Activated T-cell treated with anti-CD3 and anti-CD28 coated beads, Interleukin-2, amount 50 U/mL, for 4 hours (primary cell): ENCODE measurements around the gene TOMM7. TPM values are rescaled to one million over a fixed set of nuclear protein-coding genes. Genes with fewer than 3 reads are reported as not detected.
A peak's percentile ranks its signal among the peaks of the same experiment; 100 is the strongest.
"Not testable (repeated sequence)": the region's sequence is repeated elsewhere in the genome, so short reads cannot be mapped to it uniquely, and the experiment has no call there.

Experiments
- ATAC-seq, 2 donors: fragments of 200-7000 bp; cut with Tn5 transposase; one replicate each; pipeline ENCODE4 v1.10.0; 2021
- DNase-seq: peaks from one replicate; pipeline ENCODE4 v3.0.0-alpha.2; 2020
- H3K27me3 Mint-ChIP-seq: one replicate; pipeline ENCODE4 v1.8.0; 2021; ENCODE audit warnings: low read depth, mixed read lengths
- H3K36me3 Mint-ChIP-seq: one replicate; pipeline ENCODE4 v1.8.0; 2022; ENCODE audit warnings: mixed read lengths; ENCODE audit not compliant: insufficient read depth
- H3K4me1 Mint-ChIP-seq: one replicate; pipeline ENCODE4 v1.8.0; 2021; ENCODE audit warnings: low read depth, mixed read lengths
- H3K4me3 Mint-ChIP-seq: one replicate; pipeline ENCODE4 v1.8.0; 2021; ENCODE audit warnings: mild to moderate bottlenecking, moderate library complexity, mixed read lengths
- H3K9me3 Mint-ChIP-seq: one replicate; pipeline ENCODE4 v1.8.0; 2021; ENCODE audit warnings: mixed read lengths
- total RNA-seq, 3 donors: library from RNA; stranded (reverse); gene quantifications; one replicate each; pipeline ENCODE4 v1.2.1, GENCODE V29; 2021

TOMM7 gene
- total RNA-seq, 3 donors from 2014 or later = 225 to 255 (median 244) TPM

DNA sequence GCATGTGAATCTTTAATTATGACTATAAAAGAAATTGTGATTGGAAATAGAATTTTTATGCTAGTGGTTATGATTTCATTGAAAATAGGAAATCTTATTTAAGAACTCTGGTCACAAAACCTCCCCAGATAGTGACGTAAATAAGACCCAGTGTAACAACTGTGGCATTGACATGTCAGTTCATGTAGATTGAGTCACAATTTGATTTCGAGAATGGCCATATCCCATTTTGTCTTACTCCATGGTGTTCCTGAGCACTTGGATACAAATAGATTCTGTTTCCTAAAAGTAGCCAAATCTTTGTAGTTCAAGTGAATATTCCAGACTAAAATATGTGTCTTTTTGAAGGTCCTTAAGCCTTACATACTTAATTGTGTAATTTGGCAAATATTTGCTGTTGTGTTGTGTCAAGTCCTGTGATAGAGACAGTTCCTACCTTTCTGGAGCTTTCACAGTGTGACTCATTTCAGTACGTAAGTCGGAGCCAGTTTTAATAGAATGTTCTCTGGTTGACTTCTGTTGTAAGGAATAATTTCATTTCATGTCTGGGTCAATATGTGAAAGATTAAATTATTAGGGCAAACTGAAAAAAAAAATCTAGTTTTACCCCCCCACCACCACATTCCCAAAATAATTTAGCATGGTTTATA is 37.1 kb upstream of the TOMM7 start:
- peaks cover 48% of the 10 kb centered on the region for H3K36me3 Mint-ChIP-seq
- DNase-seq (no peak), ATAC-seq (no peak)
- H3K27me3 Mint-ChIP-seq = no peaks in the 10 kb centered on the region
- no peak overlapping the region for H3K4me3 Mint-ChIP-seq
- no peaks in the 10 kb centered on the region for H3K9me3 Mint-ChIP-seq
- peaks cover 39% of the 10 kb centered on the region for H3K4me1 Mint-ChIP-seq

DNA sequence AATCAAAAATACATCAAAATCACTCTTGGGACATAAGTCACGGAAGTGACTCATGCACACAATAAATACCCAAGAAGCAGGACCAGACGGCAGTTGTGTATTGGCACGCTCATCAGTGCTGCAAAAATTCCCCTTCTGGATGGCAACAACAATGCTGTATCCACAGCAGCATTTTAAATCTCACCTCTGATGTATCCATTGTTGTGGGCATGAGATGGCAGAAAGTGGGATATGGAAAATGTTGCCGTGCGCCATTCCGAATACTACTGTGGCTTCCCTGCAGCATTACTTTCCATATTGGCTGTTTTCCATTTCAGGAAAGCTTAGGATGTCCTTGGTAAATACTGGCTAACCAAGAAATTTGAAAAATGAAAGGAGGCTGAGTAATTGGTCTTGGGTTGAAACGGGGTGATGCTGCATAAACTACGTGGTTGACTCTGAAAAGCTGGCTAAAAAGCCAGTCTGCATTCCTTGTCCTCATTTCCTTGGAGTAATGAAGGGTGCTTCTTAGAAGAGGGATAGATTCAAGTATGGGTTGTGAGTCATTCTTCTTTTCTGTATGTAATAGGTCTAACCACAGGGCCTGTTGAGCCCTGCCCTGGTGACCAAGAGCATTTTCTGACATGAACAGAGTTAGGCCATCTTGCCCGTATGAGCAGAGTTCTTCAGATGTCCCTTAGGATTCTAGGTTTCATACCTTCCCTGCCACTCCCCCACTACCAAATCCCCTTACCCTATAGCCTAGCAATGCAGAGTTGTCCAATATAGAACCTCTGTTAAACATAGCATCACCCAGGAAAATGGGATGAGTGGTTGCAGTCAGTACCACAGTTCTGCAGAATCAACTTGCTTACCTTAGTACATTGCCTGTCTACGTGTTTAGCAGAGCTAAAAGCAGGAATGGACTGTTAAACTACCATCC is 36.3 kb upstream of the TOMM7 start:
- Mint-ChIP-seq H3K9me3 (no peaks in the 10 kb centered on the region), H3K4me3 (peak overlapping the region; percentile 13), H3K4me1 (peaks cover 37% of the 10 kb centered on the region), H3K27me3 (no peaks in the 10 kb centered on the region), H3K36me3 (peaks cover 44% of the 10 kb centered on the region)
- ATAC-seq (no peak), DNase-seq (no peak)

DNA sequence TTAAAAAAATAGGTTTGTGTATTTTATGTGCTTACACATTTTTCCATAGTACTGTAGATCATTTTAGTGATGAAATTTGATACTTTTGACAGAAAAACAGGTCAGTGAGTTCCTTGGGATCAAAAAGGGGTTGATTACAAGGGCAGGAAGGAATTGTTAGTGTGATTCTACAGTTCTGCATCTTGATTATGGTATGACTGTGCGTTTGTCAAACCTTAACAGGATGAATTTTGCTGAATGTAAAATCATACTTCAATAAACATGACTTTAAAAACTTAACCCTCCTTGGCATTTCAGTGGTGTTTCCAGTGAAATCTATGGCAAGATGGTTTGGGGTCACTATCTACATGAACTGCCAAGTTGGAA is 35.6 kb upstream of the TOMM7 start:
- peak overlapping the region; percentile 13 for H3K4me3 Mint-ChIP-seq
- ATAC-seq (no peak), DNase-seq (no peak)
- H3K27me3 Mint-ChIP-seq = no peaks in the 10 kb centered on the region
- no peaks in the 10 kb centered on the region for H3K9me3 Mint-ChIP-seq
- peaks cover 41% of the 10 kb centered on the region for H3K4me1 Mint-ChIP-seq
- H3K36me3 Mint-ChIP-seq = peaks cover 44% of the 10 kb centered on the region

DNA sequence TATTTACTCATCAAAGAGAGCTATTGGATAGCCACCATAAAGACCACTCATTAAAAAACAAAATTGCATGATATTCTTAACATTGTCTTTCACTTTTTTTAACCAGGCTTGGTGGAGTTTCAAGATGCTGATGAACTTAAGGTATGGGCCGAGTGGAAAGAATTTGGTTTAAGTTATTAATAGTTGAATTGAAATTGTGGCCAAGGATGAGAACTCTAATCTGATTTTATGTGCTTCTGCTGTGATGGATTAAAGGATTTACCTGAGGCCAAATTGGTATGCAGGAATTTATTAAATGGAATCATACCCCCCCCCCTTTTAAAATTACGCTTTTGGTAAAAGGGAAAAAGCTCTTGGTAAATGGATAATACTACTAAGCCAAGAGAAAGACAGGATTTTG is 33.8 kb upstream of the TOMM7 start:
- no peak for ATAC-seq
- H3K36me3 Mint-ChIP-seq = peaks cover 41% of the 10 kb centered on the region
- H3K27me3 Mint-ChIP-seq = no peaks in the 10 kb centered on the region
- DNase-seq = no peak
- H3K4me1 Mint-ChIP-seq = peaks cover 43% of the 10 kb centered on the region
- H3K4me3 Mint-ChIP-seq = peak overlapping the region; percentile 97
- no peaks in the 10 kb centered on the region for H3K9me3 Mint-ChIP-seq

DNA sequence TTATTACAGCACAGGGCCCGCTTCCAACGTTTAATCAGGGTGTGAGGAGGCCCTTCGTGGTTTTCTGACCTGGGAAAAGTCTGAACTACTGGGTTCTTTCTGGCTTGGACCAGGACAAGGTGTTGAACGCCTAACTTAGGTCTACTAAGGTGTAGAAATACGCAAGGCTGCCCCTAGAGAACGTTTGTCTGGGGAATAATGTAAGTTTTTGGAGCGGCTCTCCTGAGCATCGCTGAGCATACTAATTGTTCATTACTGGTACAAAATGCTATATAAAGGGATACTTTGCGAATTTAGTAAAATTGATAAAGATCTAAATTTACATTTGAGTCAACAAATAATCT is 32.4 kb upstream of the TOMM7 start:
- peaks cover 2% of the 10 kb centered on the region for H3K27me3 Mint-ChIP-seq
- no peak for ATAC-seq
- DNase-seq = no peak
- H3K36me3 Mint-ChIP-seq = peaks cover 30% of the 10 kb centered on the region
- peaks cover 37% of the 10 kb centered on the region for H3K4me1 Mint-ChIP-seq
- H3K9me3 Mint-ChIP-seq = no peaks in the 10 kb centered on the region
- H3K4me3 Mint-ChIP-seq = peak overlapping the region; percentile 97

DNA sequence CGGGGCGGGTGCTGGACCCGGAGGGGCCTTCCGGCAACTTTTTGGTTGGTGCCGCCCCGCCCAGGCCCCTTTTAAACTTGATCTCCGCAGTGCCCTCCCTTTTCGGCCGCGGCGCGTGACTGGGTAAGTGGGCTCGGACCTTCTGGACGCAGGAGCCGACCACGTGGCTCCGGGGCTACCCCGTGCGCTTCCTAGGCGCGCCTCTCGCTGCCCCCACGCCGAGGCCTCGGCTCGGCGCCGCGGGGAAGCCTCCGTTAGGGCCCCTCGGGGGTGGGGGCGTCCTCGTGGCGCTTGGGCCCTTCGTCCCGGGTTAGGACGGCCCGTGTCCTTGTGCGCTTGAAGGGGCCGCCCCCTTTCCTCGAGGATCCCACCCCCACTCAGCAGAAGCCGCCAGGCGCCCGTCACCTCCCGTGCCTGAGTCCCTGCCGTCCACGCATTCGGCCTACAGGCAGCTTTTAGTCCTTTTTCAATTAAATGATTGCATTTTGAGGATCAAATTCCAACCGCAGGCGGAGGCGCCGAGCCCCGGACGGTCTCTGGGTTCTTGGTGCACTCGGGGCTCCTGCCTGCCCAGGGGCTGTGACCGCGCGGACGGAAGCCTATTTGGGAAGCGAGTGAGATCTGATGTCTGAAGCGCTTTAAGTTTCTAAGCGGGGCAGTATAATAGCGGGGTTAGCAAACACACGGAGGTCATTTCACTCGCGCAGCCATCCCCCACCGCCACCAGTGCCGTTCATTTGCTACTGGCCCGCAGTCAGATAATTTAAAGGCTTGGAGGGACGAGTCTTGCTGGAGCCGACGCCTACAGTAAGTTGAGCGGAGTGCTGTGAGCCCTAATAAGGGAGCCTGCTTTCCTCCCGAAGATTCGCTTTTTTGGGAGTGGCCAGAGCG is 31.8 kb upstream of the TOMM7 start:
- peak; percentile 75 for DNase-seq
- peak; percentile 78 to 85 for ATAC-seq
- Mint-ChIP-seq H3K4me1 (peaks cover 33% of the 10 kb centered on the region), H3K27me3 (peaks cover 2% of the 10 kb centered on the region), H3K36me3 (peaks cover 25% of the 10 kb centered on the region), H3K9me3 (no peaks in the 10 kb centered on the region), H3K4me3 (peak overlapping the region; percentile 97)

DNA sequence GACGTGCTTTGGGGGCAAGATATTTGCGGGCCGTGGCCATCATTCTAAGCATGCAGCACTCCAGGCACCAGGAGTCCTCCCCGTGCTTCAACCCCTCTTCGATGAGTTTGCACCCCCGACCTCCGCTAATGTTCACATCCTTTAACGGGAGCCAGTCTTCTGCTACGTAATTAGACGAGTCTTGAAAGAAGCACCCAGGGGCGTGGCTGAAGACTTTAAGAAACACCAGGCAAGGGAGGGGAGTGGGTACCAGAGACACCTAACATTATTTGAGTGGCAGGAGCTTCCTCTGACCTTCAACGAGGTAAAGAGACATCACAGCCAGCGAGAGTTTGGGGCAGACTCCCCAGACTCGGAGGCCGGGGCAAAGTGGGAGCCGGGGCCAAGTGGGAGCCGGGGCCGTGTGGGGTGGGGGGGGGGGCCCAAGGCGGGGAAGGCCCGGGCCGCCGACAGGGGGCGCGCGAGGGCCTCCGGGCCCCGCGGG is 31.1 kb upstream of the TOMM7 start:
- Mint-ChIP-seq H3K4me3 (peak overlapping the region; percentile 85), H3K4me1 (peaks cover 26% of the 10 kb centered on the region), H3K9me3 (no peaks in the 10 kb centered on the region), H3K36me3 (peaks cover 19% of the 10 kb centered on the region), H3K27me3 (peaks cover 2% of the 10 kb centered on the region)
- peak; percentile 63 to 65 for ATAC-seq
- DNase-seq = peak; percentile 51

DNA sequence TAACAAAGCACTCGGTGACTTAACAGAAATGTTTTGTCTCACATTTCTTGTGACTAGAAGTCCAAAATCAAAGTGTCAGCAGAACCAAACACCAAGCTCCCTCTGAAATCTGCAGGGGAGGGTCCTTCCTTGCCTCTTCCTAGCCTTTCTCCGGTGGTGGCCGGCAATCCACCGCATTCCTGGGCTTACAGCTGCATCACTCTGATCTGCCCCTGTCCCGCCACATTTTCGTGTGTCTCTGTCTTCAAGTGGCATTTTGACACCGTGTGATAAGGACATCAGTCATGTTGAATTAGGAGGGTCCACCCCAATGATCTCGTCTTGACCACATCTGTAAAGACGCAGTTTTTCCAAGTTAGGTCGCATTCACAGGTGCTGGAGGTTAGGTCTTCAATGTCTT is 30.5 kb upstream of the TOMM7 start:
- Mint-ChIP-seq H3K27me3 (peaks cover 5% of the 10 kb centered on the region), H3K4me3 (peak overlapping the region; percentile 85), H3K9me3 (no peaks in the 10 kb centered on the region), H3K4me1 (peaks cover 20% of the 10 kb centered on the region), H3K36me3 (peaks cover 13% of the 10 kb centered on the region)
- DNase-seq = no peak
- ATAC-seq = no peak

DNA sequence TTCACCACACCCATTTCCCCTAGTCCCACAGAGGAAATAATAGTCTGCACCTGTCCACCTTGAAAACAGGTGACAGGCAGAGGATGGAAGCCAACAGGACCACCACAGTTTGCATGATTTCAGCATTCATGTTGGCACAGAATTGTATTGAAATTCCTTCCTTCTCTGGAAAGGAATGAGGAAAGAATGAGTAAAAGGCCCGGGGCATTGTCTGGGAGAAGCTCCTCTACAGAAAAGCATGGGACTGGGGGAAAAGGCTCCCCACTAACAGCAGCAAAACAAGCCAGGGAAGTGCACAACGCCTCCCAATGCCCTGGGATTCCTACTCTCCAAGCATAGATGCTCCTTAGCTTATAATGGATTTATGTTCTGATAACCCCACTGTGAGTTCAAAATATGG is 28.5 kb upstream of the TOMM7 start:
- H3K4me1 Mint-ChIP-seq = peaks cover 10% of the 10 kb centered on the region
- DNase-seq (no peak), ATAC-seq (no peak)
- H3K27me3 Mint-ChIP-seq = peaks cover 5% of the 10 kb centered on the region
- peaks cover 5% of the 10 kb centered on the region for H3K36me3 Mint-ChIP-seq
- H3K4me3 Mint-ChIP-seq = no peak overlapping the region
- no peaks in the 10 kb centered on the region for H3K9me3 Mint-ChIP-seq

DNA sequence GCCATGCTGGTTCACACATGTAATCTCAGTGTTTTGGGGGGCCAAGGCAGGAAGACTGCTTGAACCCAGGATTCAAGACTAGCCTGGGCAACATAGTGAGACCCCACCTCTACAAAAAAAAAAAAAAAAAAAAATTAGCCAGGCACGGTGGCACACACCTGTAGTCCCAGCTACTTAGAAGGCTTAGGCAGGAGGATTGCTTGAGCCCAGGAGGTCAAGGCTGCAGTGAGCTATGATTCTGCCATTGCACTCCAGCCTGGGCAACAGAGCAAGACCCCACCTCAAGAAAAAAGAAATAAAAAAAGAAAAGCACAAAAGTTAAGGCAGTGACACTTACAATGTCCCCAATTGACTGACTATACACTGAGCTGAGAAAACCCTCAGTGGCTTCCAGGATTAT is 27.7 kb upstream of the TOMM7 start:
- not testable (repeated sequence) for H3K9me3 Mint-ChIP-seq, ATAC-seq, H3K4me3 Mint-ChIP-seq, H3K36me3 Mint-ChIP-seq, DNase-seq, H3K4me1 Mint-ChIP-seq, H3K27me3 Mint-ChIP-seq

DNA sequence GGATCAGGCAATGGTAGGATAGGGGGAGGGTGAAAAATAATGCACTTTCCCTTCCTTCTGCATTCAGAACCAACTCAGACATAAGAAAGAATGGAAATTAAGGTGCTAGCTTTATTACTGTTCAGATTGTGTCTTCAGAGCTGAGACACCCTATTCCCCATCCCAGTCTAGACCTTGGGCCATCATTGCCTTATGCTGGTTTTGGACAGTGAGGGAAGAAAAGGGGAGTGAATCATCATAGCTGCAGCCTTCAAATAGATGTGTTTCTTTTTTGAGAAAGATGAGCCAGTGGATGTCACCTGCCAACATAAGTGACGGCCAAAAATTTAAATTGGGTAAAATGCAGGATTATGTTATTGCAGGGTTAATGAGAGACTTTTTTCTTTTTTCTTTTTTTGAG is 27.0 kb upstream of the TOMM7 start:
- no peak for DNase-seq
- Mint-ChIP-seq H3K9me3 (no peaks in the 10 kb centered on the region), H3K4me3 (no peak overlapping the region), H3K4me1 (peaks cover 5% of the 10 kb centered on the region), H3K36me3 (no peaks in the 10 kb centered on the region), H3K27me3 (peaks cover 5% of the 10 kb centered on the region)
- no peak for ATAC-seq

DNA sequence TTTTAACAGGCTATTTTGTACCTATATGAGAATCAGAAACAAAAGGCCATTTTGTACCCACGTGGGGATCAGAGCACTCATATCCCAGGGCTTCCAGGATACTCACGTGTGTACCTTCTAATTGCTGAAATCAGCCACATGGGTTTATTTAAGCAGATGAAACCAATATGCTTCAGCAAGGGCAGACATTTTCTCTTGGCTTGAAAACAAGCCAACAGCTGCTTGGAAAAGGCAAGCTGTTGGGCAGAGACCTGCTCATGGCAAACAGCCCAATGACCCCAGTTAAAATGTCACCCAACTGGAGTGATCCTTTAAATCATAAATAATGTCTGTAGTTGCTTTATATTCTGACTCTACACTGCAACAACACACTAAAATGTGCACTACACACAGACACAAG is 26.5 kb upstream of the TOMM7 start:
- Mint-ChIP-seq H3K36me3 (no peaks in the 10 kb centered on the region), H3K4me1 (peaks cover 5% of the 10 kb centered on the region), H3K9me3 (no peaks in the 10 kb centered on the region), H3K27me3 (peaks cover 5% of the 10 kb centered on the region), H3K4me3 (no peak overlapping the region)
- ATAC-seq = no peak
- DNase-seq = no peak

DNA sequence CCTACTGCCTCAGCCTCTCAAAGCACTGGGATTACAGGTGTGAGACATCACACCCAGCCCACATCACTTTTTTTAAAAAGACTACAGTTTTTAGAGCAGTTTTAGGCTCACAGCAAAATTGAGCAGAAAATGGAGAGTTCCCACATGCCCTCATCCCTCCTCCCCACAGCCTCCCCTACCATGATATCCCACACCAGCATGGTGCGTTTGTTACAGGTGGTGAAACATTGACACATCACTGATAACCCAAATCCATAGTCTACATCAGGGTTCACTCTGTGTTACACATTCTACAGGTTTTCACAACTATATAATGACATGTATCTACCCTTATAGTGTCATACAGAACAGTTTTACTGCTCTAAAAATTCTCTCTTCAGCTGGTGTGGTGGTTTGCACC is 24.3 kb upstream of the TOMM7 start:
- no peaks in the 10 kb centered on the region for H3K36me3 Mint-ChIP-seq
- H3K27me3 Mint-ChIP-seq = peaks cover 5% of the 10 kb centered on the region
- ATAC-seq (no peak), DNase-seq (no peak)
- H3K4me1 Mint-ChIP-seq = no peaks in the 10 kb centered on the region
- H3K4me3 Mint-ChIP-seq = no peak overlapping the region
- H3K9me3 Mint-ChIP-seq = no peaks in the 10 kb centered on the region

DNA sequence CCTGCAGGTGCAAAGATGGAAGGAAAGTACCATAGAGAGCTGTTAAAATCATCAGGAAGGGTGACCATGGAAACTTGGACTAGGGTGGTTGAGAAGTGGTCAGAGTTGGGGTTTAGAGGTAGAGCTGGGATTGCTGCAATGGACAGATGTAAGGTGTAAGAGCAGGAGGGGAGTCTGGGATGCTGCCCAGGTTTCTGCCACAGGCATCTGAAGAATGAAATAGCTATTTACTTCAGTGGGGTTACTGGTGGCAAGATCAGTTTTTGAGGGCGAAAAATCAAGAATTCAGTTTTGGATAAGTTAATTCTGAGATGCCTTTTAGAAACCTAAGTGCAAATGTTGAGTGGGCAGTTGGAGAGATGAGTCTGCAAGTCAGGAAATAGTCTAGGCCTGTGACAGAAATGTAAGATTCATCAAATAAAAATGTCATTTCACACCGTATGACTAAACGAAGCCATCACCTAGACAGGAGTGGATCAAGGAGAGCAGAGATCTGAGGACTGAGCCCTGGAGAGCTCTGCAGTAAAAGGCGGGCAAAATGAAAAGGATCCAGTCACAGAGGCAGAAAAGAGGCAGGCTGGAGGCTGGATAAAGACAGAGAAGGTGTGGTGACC is 22.7 kb upstream of the TOMM7 start:
- Mint-ChIP-seq H3K36me3 (no peaks in the 10 kb centered on the region), H3K4me3 (no peak overlapping the region), H3K4me1 (no peaks in the 10 kb centered on the region), H3K9me3 (no peaks in the 10 kb centered on the region), H3K27me3 (peaks cover 4% of the 10 kb centered on the region)
- DNase-seq (no peak), ATAC-seq (no peak)
